ENCODE results near the gene GALNTL6. TPM values are rescaled to one million over a fixed set of nuclear protein-coding genes. Genes with fewer than 3 reads are reported as not detected.

GALNTL6 gene
- total RNA-seq, 2 donors from 2014 or later: 0.19 to 0.20 TPM

- Histone ChIP-seq H3K27me3 (no peaks in the 10 kb centered on the region), H3K36me3 (no peaks in the 10 kb centered on the region), H3K9me3 (no peaks in the 10 kb centered on the region), H3K4me1 (no peaks in the 10 kb centered on the region), H3K4me3 (no peak overlapping the region), H3K9ac (ENCODE audit: low read depth in 2 of 2, low read length in 2 of 2) (no peak overlapping the region), H3K27ac (no peak overlapping the region)
- DNase-seq: no peak
- intact Hi-C loops (cut with DNase I): no loop called here
- TF ChIP-seq, protein P1, sequence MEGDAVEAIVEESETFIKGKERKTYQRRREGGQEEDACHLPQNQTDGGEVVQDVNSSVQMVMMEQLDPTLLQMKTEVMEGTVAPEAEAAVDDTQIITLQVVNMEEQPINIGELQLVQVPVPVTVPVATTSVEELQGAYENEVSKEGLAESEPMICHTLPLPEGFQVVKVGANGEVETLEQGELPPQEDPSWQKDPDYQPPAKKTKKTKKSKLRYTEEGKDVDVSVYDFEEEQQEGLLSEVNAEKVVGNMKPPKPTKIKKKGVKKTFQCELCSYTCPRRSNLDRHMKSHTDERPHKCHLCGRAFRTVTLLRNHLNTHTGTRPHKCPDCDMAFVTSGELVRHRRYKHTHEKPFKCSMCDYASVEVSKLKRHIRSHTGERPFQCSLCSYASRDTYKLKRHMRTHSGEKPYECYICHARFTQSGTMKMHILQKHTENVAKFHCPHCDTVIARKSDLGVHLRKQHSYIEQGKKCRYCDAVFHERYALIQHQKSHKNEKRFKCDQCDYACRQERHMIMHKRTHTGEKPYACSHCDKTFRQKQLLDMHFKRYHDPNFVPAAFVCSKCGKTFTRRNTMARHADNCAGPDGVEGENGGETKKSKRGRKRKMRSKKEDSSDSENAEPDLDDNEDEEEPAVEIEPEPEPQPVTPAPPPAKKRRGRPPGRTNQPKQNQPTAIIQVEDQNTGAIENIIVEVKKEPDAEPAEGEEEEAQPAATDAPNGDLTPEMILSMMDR (IDR thresholded peaks at IDR 0.05): no peak
Measured at GRCh38 chr4:172780566-172781081, 967.4 kb downstream of the GALNTL6 start.

DNA sequence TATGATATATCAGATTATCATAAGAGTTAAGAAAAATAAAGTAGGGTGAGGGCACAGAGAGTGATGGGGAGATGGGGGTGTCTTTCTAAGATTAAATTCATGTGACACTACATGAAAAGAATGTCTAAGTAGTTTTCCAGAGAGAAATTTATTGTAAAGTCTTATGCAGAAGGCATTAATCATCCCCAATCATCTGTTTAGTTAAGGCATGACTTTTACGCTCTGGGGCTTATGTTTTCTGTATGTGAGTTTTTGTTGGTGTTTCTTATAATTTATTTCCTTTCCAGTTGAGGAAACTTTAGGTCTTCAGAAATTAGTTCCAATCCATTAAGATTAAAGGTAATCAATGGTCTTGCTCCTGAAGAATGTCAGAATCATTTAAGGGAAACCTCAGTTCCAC is 972.4 kb downstream of the GALNTL6 start:
- Histone ChIP-seq H3K4me3 (no peak overlapping the region), H3K4me1 (no peaks in the 10 kb centered on the region), H3K9me3 (no peaks in the 10 kb centered on the region), H3K9ac (ENCODE audit: low read depth in 2 of 2, low read length in 2 of 2) (no peak overlapping the region), H3K27ac (no peak overlapping the region), H3K27me3 (no peaks in the 10 kb centered on the region), H3K36me3 (no peaks in the 10 kb centered on the region)
- TF ChIP-seq, protein P1 (IDR thresholded peaks at IDR 0.05): no peak
- DNase-seq: no peak
- intact Hi-C loops (cut with DNase I): no loop called here

DNA sequence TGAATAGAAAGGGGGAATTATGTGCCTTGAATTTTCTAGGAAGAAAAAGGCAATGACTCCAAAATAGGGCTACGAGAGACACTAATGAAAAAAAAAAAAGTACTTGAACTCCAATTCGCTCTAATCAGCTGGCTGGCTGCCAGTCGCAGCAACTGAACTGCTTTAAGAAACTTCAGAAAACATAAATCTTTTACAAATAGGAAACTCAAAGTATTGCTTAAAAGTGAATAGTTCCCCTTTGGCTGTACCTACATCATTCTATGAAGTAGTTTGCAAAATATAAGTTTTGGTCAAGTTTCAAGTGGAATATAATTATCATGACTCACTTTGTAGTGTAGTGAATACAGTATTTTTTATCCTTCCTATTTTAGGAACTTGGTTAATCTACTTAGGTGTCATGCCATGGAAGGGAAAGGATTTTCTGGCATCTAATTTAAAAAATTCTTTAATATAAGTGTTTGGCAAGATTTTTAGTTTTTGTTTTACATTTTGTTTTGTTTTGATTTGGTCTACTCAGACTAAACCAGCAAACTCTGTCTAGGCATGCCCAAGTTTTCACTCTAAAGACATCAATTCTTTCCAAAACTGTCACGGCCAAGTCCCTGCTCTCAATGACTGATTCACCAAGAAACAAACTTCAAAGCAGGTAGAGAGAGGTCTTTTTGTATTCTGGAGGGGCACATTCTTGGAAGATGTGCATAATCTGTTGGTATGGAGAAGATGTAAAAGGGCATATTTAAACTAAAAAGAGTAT is 973.0 kb downstream of the GALNTL6 start:
- no peak for DNase-seq
- H3K36me3 ChIP-seq: no peaks in the 10 kb centered on the region
- intact Hi-C loops (cut with DNase I): no loop called here

GRCh38 chr4:172787111-172787510 is 973.9 kb downstream of the GALNTL6 start:
- Histone ChIP-seq H3K9me3 (no peaks in the 10 kb centered on the region), H3K9ac (ENCODE audit: low read depth in 2 of 2, low read length in 2 of 2) (no peak overlapping the region), H3K27ac (no peak overlapping the region), H3K4me3 (no peak overlapping the region), H3K27me3 (no peaks in the 10 kb centered on the region), H3K4me1 (no peaks in the 10 kb centered on the region), H3K36me3 (no peaks in the 10 kb centered on the region)
- TF ChIP-seq, protein P1 (IDR thresholded peaks at IDR 0.05): no peak
- intact Hi-C loops (cut with DNase I): no loop called here
- no peak for DNase-seq

More for the DNA sequence above, 973.0 kb downstream of the GALNTL6 start:
- H3K4me3 ChIP-seq: no peak overlapping the region
- no peaks in the 10 kb centered on the region for H3K4me1 ChIP-seq
- no peaks in the 10 kb centered on the region for H3K27me3 ChIP-seq
- no peak overlapping the region for H3K9ac ChIP-seq (ENCODE audit: low read depth in 2 of 2, low read length in 2 of 2)
- TF ChIP-seq, protein P1 (IDR thresholded peaks at IDR 0.05): no peak
- no peak overlapping the region for H3K27ac ChIP-seq
- no peaks in the 10 kb centered on the region for H3K9me3 ChIP-seq

DNA sequence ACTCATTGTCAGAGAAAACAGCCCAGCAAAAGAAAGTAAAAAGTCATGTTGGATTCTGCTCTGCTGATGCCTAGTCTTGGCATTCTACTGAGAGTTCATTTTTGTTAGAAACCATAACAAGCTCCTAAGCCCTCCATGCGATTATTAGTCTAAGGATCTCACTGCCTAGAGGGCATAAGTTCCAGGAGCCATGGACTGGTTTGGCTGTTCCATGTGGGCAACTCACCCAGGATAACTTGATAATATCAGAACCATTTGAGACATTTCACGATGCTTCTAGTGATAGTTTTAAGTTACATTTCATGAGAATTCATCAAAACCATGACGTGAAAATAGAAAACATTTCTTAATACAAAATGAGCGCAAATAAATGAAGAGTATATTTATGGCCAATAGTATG is 978.6 kb downstream of the GALNTL6 start:
- Histone ChIP-seq H3K9me3 (no peaks in the 10 kb centered on the region), H3K4me1 (no peaks in the 10 kb centered on the region), H3K9ac (ENCODE audit: low read depth in 2 of 2, low read length in 2 of 2) (no peak overlapping the region), H3K4me3 (no peak overlapping the region), H3K36me3 (no peaks in the 10 kb centered on the region), H3K27me3 (no peaks in the 10 kb centered on the region), H3K27ac (no peak overlapping the region)
- DNase-seq: no peak
- TF ChIP-seq, protein P1 (IDR thresholded peaks at IDR 0.05): no peak
- intact Hi-C loops (cut with DNase I): no loop called here
